Caki2 (cell line): Measurements from ENCODE around the gene IRS4. TPM values are rescaled to one million over a fixed set of nuclear protein-coding genes. Genes with fewer than 3 reads are reported as not detected.

Source experiments
- DNase-seq: peaks from one replicate; pipeline ENCODE4 v3.0.0-alpha.2; 2015; ENCODE audit warnings: low read depth
- in situ Hi-C: cut with HindIII; loops from 2 replicates; pipeline ENCODE4 v1.10.0; 2016; ENCODE audit warnings: low sequenced_read_pairs, low pct_unique_long_range_greater_than_20kb, mixed read lengths
- total RNA-seq: library from RNA; depleted of rRNA; stranded (reverse); fragments of >200 nt; shearing (Covaris generic); gene quantifications from 2 replicates; pipeline ENCODE4 v1.2.3, GENCODE V29; 2014; ENCODE audit warnings: low replicate concordance; rRNA removed

The IRS4 gene
- total RNA-seq: not detected in 2 replicates

GRCh38 chrX:108736509-108737479, at the start of gene IRS4:
IRS4 (minus strand) TSS chrX:108736563.
- in situ Hi-C loops: no loop called here
- DNase-seq: peak; percentile 72

GRCh38 chrX:108772549-108772948, 36.2 kb upstream of the IRS4 start:
- no peak for DNase-seq
- in situ Hi-C loops: no loop called here

- in situ Hi-C loops: no loop called here
- DNase-seq: no peak
Observed at GRCh38 chrX:108763559-108763958, 27.2 kb upstream of the IRS4 start.

- in situ Hi-C loops: no loop called here
- DNase-seq: no peak
Observed at GRCh38 chrX:108740299-108740774, 4.0 kb upstream of the IRS4 start.

- DNase-seq: no peak
- in situ Hi-C loops: no loop called here
Observed at GRCh38 chrX:108737754-108738153, 1.4 kb upstream of the IRS4 start.

GRCh38 chrX:108735679-108736508, 469 bp downstream of the IRS4 start:
- in situ Hi-C loops: no loop called here
- DNase-seq: no peak

- DNase-seq: no peak
- in situ Hi-C loops: no loop called here
Observed at GRCh38 chrX:108735091-108735678, 1.2 kb downstream of the IRS4 start.

GRCh38 chrX:108734426-108734825, 1.9 kb downstream of the IRS4 start:
- in situ Hi-C loops: no loop called here
- DNase-seq: no peak

GRCh38 chrX:108732630-108733321, 3.6 kb downstream of the IRS4 start:
- DNase-seq: no peak
- in situ Hi-C loops: no loop called here

- DNase-seq: no peak
- in situ Hi-C loops: no loop called here
Observed at GRCh38 chrX:108731153-108731552, 5.2 kb downstream of the IRS4 start.

GRCh38 chrX:108726748-108727147, 9.6 kb downstream of the IRS4 start:
- in situ Hi-C loops: no loop called here
- no peak for DNase-seq

- DNase-seq: no peak
- in situ Hi-C loops: no loop called here
Observed at GRCh38 chrX:108722561-108722960, 13.8 kb downstream of the IRS4 start.

- in situ Hi-C loops: no loop called here
- DNase-seq: no peak
Observed at GRCh38 chrX:108712886-108713285, 23.5 kb downstream of the IRS4 start.

- no peak for DNase-seq
- in situ Hi-C loops: no loop called here
Observed at GRCh38 chrX:108704839-108705238, 31.5 kb downstream of the IRS4 start.

GRCh38 chrX:108702530-108702929, 33.8 kb downstream of the IRS4 start:
- DNase-seq: no peak
- in situ Hi-C loops: no loop called here

- in situ Hi-C loops: no loop called here
Observed at GRCh38 chrX:108701633-108702032, 34.7 kb downstream of the IRS4 start.

GRCh38 chrX:108699368-108699767, 37.0 kb downstream of the IRS4 start:
- in situ Hi-C loops: no loop called here

More at GRCh38 chrX:108701633-108702032, 34.7 kb downstream of the IRS4 start:
- no peak for DNase-seq

GRCh38 chrX:108696690-108697089, 39.7 kb downstream of the IRS4 start:
- in situ Hi-C loops: no loop called here
- DNase-seq: no peak

More at GRCh38 chrX:108699368-108699767, 37.0 kb downstream of the IRS4 start:
- peak; percentile 14 for DNase-seq
